Sigmoid colon (tissue), 4 donors: ENCODE measurements around the gene DNAJC24.

Experiments
- CTCF ChIP-seq, 4 experiments: fragments of 450-650 bp in 3 of 4; fragments of 200-600 bp in 1 of 4; IDR thresholded peaks; one replicate each; pipeline ENCODE4 v1.5.1; 2016 to 2019; ENCODE audit warnings: antibody characterized with exemption in 4 of 4, mild to moderate bottlenecking in 3 of 4, moderate library complexity in 2 of 4
- EP300 ChIP-seq, 4 donors: sonication (generic); formaldehyde crosslinking; IDR thresholded peaks; one replicate each; pipeline ENCODE4 v1.6.1; 2017; ENCODE audit warnings: antibody characterized with exemption in 4 of 4
- POLR2A ChIP-seq, 2 donors: fragments of 450-650 bp; IDR thresholded peaks; one replicate each; pipeline ENCODE4 v1.6.1; 2016; ENCODE audit warnings: antibody characterized with exemption in 2 of 2, mild to moderate bottlenecking in 2 of 2, moderate library complexity in 2 of 2
- POLR2AphosphoS5 ChIP-seq, 4 donors: sonication (generic); formaldehyde crosslinking; IDR thresholded peaks; one replicate each; pipeline ENCODE4 v1.6.1; 2017; ENCODE audit warnings: antibody characterized with exemption in 4 of 4

- TF ChIP-seq CTCF (IDR thresholded peaks at IDR 0.05) (no peak), EP300 (IDR thresholded peaks at IDR 0.05) (no peak), POLR2A (IDR thresholded peaks at IDR 0.05) (no peak), POLR2AphosphoS5 (IDR thresholded peaks at IDR 0.05) (no peak)
Observed at GRCh38 chr11:31419138-31419537, 49.5 kb downstream of the DNAJC24 start.
